GM21576 (cell line): Measurements from ENCODE around the gene RASIP1.

ENCODE experiments used
- ATAC-seq: cut with Tn5 transposase; IDR thresholded peaks from one replicate; pipeline ENCODE4 v1.9.1; 2021; ENCODE audit warnings: mild to moderate bottlenecking, moderate library complexity; ENCODE audit not compliant: unreplicated experiment

RASIP1 gene

GRCh38 chr19:48755787-48756186 lies 15.4 kb upstream of the RASIP1 start:
- ATAC-seq, result no peak

GRCh38 chr19:48755084-48755641 lies 14.8 kb upstream of the RASIP1 start, which contains the start of gene FGF21:
Gene FGF21 (plus strand): TSS chr19:48755524. CDS start chr19:48756237, 713 bp downstream.
- ATAC-seq, result no peak

DNA sequence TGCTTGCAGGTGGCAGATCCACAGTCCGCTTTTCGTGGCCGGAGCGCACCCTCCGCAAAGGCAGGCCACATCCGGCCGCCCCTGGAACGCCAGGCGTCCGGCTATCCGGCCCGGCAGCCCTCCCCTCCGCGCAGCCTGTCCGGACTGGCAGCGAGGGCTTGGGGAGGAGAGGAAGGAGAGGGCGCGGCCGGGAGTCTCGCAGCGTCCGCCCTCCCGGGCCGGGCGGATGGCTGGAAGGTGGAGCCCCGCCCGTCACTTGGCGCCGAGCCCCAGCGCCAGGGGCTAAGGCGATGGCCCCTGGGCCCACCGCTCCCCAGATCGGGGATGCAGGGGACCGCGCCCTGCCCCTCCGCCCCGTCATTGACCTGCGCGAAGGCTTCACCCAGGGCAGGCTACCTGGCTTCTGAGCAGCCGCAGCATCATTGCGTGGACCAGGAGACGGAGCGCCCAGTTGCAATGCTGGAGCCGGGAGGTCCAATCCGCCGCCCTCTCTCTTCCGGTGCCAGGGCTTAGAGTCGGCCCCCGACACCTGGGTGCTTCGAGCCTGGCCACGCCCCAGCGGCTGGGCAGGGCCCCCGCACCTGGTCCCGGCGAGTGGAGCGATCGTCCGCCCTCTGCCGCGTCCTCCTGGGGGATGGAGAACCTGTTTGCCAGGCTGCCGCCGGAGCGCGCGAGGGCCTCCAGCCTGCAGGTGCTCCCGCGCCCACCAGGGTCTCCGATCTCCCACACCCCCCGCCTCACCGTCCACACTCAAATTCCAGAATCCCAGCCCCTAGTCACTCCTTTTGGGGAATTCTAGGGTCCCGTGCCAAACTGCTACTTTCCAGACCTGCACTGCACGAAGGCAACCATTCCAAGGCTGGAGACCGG lies 12.3 kb upstream of the RASIP1 start, which contains the start of gene FUT1:
Gene FUT1, minus strand, starts transcription at position 146 of the 870 bp plus-strand sequence. CDS start 1,360 bp downstream, outside the sequence.
- no peak for ATAC-seq

GRCh38 chr19:48751845-48752495 lies 11.6 kb upstream of the RASIP1 start:
- no peak for ATAC-seq

DNA sequence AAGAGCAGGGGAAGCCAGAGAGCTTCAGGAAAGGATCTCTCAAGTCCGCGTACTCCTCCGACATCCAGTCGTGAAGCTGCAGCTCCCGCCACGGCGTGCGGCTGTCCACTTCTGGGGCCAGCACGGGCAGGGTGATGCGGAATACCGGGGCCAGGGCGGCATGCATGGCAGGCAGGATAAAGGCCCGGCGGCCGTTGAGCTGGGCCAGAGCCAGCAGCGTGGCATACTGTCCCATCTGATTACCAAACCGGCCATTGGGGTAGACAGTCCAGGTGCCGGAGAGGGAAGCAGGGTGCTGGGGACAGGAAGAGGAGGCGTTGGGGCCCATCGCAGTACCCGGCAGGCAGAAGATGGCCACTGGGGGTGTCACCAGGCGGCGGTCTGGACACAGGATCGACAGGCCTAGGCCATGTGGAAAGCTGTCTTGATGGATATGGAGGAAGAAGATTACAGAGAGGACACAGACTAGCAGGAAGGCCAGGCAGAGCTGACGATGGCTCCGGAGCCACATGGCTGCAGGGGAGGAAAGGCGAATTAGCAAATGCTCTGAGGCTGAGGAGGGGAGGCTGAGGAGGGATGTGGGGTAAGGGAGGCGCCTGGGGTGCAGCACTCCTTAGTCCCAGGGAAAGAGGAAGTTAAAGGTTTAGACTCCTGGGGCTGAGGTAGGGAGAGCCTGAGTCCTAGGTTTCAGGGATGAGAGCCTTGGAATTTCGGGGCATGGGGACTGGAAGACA lies 10.5 kb upstream of the RASIP1 start:
- no peak for ATAC-seq

DNA sequence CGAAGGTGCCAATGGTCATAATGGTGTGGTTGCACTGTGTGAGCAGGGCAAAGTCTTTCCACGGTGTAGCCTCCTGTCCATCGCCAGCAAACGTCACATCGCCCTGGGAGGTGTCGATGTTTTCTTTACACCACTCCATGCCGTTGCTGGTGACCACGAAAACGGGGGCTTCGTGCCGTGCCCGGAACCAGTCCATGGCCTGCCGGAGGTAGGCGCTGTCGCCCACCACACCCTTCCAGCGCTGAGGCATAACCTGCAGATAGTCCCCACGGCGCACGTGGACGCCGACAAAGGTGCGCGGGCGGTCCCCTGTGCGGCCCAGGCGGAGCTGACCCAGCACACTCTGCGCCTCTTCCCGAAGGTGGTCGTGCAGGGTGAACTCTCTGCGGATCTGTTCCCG lies 9.9 kb upstream of the RASIP1 start:
- no peak for ATAC-seq

- ATAC-seq, result no peak
These were observed 9.3 kb upstream of the RASIP1 start for GRCh38 chr19:48749571-48750198.

- ATAC-seq, result no peak
These were observed 6.5 kb upstream of the RASIP1 start, which contains the start of gene IZUMO1 for GRCh38 chr19:48746738-48747575. Gene IZUMO1 (minus strand): TSS chr19:48746909. CDS start chr19:48745859, 1,050 bp downstream.

DNA sequence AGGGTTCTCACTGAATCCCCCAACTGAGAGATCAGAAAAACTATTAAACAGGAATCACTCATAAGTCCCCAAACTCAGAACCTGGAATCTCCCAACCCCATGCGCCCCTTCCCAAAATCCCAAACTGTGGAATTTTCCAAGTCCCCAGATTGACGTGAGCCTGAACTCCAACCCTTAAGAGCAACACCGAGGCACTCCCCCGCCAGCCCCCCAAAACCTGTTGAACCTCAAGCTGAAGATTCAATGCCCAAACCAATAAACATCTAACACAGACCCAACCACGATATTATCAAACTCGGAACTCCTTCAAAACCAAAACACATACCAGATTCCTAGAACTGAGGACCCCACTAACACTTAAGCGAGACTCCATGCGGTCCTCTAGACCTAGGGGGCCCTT lies 5.7 kb upstream of the RASIP1 start:
- ATAC-seq, result no peak

DNA sequence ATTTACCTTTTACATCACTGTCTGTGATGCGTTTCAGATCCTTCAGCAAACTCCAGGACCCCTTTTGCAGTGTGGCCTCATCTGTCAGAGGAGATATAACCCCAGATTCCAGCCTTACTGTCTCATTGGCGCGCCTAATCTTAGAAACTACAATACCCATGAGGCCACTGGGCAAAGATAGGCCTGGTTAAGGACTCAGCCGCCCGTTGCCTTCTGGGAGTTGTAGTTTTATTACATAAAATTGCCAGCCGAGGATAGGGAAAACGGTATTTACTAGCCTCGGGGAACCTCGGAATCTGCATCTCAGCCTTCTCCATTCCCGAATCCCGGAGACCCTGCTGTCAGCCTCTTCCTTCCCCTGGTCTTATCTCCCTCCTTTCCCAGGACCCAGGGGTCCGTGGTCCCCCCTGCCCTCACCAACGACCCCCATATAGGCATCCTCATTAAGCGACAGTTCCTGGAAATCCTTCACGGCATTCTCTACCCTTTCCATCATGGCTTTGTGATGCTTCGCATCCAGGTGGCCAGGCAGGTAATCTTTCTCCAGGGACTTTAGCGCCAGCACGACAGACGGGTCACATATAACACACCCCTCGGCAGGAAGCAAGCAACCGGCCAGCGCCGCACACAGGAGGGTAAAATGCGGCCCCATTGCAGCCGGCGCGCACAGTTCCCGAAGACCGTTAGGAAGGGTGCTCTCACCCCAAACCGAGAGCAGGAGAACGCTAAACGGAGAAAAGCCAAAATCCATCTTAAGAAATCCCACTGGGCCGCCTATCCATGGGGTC lies 5.0 kb upstream of the RASIP1 start:
- ATAC-seq, result no peak

DNA sequence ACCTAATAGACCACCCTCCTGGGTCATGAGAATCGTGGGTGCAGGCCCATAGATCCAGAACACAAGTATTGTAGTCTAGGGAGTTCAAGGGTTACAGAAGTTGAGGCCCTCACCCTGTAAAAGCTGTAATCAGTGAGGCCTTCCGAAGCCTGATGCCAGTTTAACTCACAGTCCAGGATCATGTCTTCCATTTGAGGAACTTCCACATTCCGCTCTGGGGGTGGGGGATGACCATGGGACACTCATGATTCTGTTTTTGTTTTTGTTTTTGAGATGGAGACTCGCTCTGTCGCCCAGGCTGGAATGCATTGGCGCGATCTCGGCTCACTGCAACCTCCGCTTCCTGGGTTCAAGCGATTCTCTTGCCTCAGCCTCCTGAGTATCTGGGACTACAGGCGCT lies 1.7 kb upstream of the RASIP1 start:
- ATAC-seq, result no peak

- ATAC-seq, result no peak
These were observed 954 bp upstream of the RASIP1 start for GRCh38 chr19:48741129-48741999.

GRCh38 chr19:48739404-48740163 lies 826 bp downstream of the RASIP1 start:
- ATAC-seq, result no peak

DNA sequence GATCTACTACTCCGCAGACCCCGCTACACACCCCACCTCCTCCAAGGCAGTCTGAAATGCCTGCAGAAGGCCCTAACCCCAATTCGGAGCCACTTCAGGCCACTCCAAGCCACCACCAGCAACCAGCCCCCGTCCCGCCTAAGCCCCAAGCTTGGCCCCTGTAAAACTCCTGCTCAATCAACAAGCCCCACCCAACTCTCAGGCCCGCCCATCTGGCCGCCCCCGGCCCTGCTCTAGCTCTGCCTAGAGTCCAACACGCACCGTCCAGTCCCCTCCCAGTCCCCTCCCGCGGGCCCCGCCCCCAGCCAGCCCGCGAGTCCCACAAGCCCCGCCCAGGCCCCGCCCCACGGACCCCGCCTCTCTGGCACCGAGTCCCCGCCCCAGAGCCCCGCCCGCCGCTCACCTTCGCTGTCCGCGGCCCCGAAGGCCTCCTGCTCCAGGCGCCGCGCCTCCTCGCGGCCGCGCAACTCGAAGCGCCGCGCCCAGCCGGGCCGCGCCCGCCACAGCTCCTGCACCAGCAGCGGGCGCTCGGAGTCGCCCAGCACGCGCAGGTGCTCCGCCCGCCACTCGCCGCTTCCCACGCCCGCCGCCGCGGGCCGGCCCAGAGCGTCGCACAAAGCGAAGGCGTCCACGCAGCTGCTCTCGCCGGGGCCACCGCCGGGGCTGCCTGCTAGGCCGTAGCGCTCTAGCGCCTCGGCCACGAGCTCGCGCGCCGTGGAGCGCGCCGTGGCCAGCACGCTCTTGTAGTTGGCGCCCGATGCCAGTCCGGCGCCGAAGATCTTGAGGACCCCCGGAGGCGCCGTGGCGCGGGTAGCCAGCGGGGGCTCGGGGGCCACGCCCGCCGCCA lies 1.6 kb downstream of the RASIP1 start:
- ATAC-seq, result peak; percentile 77

- no peak for ATAC-seq
These were observed 2.9 kb downstream of the RASIP1 start for GRCh38 chr19:48737360-48737998.
